Measurements from ENCODE around the gene KCNK1. TPM values are rescaled to one million over a fixed set of nuclear protein-coding genes. Genes with fewer than 3 reads are reported as not detected.

KCNK1 gene
- total RNA-seq, 1 donor: 2.9 TPM

DNA sequence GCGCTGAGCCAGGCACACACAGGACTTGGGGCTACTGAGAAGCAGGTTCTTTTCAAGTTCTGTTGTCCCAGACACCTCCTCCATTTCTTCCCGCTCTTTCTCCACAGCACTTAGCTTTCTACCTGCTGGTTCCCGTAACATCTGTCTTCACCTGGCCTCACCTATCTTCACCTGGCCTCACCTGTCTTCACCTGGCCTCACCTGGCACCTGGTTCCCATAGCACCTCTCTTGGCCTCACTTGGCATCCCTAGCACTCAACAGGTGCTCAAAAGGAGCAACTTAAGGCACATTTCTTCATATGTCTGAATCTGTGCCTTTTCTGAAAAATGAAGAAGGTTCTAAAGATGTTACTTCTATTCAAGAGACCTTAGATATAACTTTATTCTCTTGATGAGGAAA is 10.4 kb downstream of the KCNK1 start:
- DNase-seq (ENCODE audit: low read depth): no peak
- TF ChIP-seq, protein P1, sequence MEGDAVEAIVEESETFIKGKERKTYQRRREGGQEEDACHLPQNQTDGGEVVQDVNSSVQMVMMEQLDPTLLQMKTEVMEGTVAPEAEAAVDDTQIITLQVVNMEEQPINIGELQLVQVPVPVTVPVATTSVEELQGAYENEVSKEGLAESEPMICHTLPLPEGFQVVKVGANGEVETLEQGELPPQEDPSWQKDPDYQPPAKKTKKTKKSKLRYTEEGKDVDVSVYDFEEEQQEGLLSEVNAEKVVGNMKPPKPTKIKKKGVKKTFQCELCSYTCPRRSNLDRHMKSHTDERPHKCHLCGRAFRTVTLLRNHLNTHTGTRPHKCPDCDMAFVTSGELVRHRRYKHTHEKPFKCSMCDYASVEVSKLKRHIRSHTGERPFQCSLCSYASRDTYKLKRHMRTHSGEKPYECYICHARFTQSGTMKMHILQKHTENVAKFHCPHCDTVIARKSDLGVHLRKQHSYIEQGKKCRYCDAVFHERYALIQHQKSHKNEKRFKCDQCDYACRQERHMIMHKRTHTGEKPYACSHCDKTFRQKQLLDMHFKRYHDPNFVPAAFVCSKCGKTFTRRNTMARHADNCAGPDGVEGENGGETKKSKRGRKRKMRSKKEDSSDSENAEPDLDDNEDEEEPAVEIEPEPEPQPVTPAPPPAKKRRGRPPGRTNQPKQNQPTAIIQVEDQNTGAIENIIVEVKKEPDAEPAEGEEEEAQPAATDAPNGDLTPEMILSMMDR (IDR thresholded peaks at IDR 0.05; ENCODE audit: insufficient read depth, low read length): no peak
- no peak overlapping the region for H3K4me3 ChIP-seq (ENCODE audit: low read depth, low read length)

DNA sequence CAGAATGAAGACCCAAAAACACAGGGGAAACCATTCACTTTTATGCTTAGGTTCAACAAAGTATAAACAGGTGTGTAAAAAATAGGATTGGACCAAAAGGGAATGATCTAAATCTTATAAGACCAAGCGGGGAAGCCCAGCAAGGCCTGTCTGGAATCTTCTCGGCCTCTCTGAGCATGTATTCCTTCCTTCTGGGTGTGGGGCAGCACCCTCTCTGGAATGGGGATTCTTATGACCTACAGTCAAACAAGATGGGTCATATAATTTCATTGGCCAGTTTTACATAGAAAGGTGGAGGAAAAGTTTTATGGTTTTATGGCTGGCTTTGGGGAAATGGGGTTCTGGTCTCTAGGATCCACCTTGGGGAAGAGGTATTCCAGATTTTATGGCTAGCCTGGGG is 11.2 kb downstream of the KCNK1 start:
- no peak for DNase-seq (ENCODE audit: low read depth)
- TF ChIP-seq, protein P1 (IDR thresholded peaks at IDR 0.05; ENCODE audit: insufficient read depth, low read length): no peak
- no peak overlapping the region for H3K4me3 ChIP-seq (ENCODE audit: low read depth, low read length)

DNA sequence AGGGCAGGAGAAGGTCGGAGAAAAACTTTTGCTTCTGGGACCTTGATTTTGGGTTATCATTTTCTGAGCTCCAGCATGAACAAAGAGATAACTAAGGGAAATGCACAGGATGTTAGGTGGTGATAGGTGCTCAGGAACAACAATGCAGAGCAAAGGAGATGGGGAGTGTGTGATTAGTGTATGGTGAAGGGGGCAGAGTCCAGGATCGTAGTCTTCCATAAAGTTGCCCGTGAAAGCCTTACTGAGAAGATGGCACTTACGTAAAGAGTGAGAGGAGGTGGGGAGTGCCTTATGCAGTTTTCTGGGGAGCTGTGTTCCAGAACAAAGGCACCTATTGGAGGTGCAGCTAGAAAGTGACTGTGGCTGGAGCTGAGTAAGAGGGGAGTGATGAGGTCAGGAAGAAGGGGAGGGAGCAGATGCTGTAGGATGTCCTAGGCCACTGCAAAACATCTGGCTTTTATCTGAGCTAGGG is 11.6 kb downstream of the KCNK1 start:
- TF ChIP-seq, protein P1 (IDR thresholded peaks at IDR 0.05; ENCODE audit: insufficient read depth, low read length): no peak
- H3K4me3 ChIP-seq (ENCODE audit: low read depth, low read length): no peak overlapping the region

DNA sequence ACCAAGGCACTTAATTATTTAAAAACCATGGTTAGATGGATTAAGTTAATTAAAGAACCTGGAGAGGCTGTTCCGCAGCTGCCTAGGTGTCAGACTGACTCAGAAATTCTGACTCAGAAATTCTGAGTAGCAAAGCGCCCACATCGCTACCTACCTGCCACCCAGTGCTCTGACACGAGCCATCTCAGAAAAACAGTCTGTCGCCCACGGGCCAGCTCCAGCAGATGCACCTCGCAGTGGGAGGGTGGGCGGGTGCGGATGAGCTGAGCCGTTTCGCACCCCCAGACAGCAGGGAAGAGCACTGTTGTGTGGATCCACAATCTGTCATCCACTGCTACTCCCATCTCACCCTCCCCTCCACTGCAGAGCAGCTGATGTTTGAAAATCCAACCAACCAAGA is 13.5 kb downstream of the KCNK1 start:
- no peak for DNase-seq (ENCODE audit: low read depth)
- TF ChIP-seq, protein P1 (IDR thresholded peaks at IDR 0.05; ENCODE audit: insufficient read depth, low read length): no peak
- no peak overlapping the region for H3K4me3 ChIP-seq (ENCODE audit: low read depth, low read length)

More for the DNA sequence above, 11.6 kb downstream of the KCNK1 start:
- no peak for DNase-seq (ENCODE audit: low read depth)

DNA sequence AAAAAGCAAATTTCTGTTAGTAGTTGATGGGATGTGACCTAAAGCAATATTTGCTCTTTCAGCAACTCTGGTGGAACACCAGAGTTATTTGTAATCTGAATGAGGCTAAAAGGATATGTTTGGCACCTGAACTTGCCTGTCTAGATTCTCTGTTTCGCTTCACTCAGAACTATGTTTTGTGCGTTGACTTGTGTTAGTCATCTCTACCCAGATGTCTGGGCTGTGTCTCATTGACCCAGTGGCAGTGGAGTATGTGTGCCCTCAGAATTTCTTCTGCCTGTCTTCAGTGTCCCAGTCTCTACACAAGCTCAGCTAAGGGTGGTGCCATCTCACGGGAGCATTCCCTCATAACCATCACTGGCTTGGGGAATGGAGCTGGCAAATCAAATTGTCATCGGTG is 13.9 kb downstream of the KCNK1 start:
- no peak overlapping the region for H3K4me3 ChIP-seq (ENCODE audit: low read depth, low read length)
- no peak for DNase-seq (ENCODE audit: low read depth)
- TF ChIP-seq, protein P1 (IDR thresholded peaks at IDR 0.05; ENCODE audit: insufficient read depth, low read length): no peak

DNA sequence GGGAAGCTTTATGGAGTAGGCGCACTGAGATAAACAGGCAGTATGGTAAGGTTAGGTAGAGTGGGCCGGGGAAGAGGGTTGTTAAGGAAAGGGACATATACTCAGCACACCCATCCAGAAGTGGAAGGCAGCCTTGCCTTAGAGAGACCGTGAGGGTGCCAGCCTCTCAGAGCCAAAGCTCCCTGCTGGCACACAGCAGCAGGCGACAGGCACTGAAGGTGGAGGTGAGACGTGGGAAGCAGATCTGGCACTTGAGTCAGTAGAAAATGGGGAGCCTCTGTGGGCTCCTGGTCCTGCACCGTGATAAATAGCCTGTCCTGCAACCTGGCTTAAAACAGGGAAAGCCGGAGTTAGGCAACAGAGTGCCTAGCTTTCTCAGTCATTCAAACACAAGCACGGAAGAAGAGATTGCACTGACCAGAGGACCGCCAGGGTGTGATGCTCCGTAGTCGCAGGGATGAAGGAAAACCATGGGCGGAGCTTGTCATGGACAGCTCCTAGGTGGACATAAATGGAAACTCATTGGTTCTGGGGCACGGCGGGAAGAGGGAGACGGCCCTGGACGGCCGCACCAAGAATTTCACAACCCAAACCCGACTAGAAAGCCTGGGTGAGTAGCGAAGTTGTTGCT is 15.5 kb downstream of the KCNK1 start:
- TF ChIP-seq, protein P1 (IDR thresholded peaks at IDR 0.05; ENCODE audit: insufficient read depth, low read length): no peak
- H3K4me3 ChIP-seq (ENCODE audit: low read depth, low read length): no peak overlapping the region
- DNase-seq (ENCODE audit: low read depth): no peak
